Heart right ventricle (tissue), 16 donors: Measurements from ENCODE around the gene JAKMIP1. TPM values are rescaled to one million over a fixed set of nuclear protein-coding genes. Genes with fewer than 3 reads are reported as not detected.

Source experiments
- ATAC-seq, 8 donors: fragments of 200-7000 bp; cut with Tn5 transposase; one replicate each; pipeline ENCODE4 v1.9.1; 2020; ENCODE audit warnings: mild to moderate bottlenecking in 8 of 8, moderate library complexity in 8 of 8, moderate number of reproducible peaks in 1 of 8
- DNase-seq, 2 donors: peaks; one replicate each; pipeline ENCODE4 v3.0.0-alpha.2; 2020
- H3K27ac ChIP-seq, 10 donors: fragments of 200-600 bp; sonication (generic) in 2 of 10; one replicate each; pipeline versions ENCODE4 v1.5.0 to v1.8.0; 2020 to 2022; ENCODE audit warnings: mild to moderate bottlenecking in 3 of 10
- H3K27me3 ChIP-seq, 7 donors: fragments of 200-600 bp; one replicate each; pipeline ENCODE4 v1.8.0; 2021 to 2022; ENCODE audit warnings: mild to moderate bottlenecking in 2 of 7
- H3K36me3 ChIP-seq, 9 donors: fragments of 200-600 bp; sonication (generic) in 1 of 9; one replicate each; pipeline versions ENCODE4 v1.5.0 to v1.8.0; 2020 to 2022; ENCODE audit warnings: mild to moderate bottlenecking in 2 of 9
- H3K4me1 ChIP-seq, 9 donors: fragments of 200-600 bp; sonication (generic) in 1 of 9; one replicate each; pipeline versions ENCODE4 v1.5.0 to v1.8.0; 2020 to 2022; ENCODE audit warnings: mild to moderate bottlenecking in 4 of 9
- H3K4me3 ChIP-seq, 10 donors: fragments of 200-600 bp; sonication (generic) in 2 of 10; one replicate each; pipeline versions ENCODE4 v1.5.0 to v1.8.0; 2020 to 2022; ENCODE audit warnings: mild to moderate bottlenecking in 7 of 10, moderate library complexity in 2 of 10
- H3K9me3 ChIP-seq, 11 donors: fragments of 200-600 bp in 10 of 11; sonication (generic) in 2 of 11; one replicate each; pipeline versions ENCODE4 v1.5.0 to v1.8.0; 2013 to 2022; ENCODE audit warnings: mild to moderate bottlenecking in 2 of 11, control low read depth in 1 of 11, moderate library complexity in 1 of 11
- WGBS, 2 donors: extraction: QIAGEN DNeasy Blood & Tissue Kit; methylation state at CpG; one replicate each; pipeline ENCODE4 v1.1.7; 2013; ENCODE audit warnings: inconsistent platforms in 1 of 2; 5-methylcytosine and 5-hydroxymethylcytosine counted together
- intact Hi-C, 10 donors: fragments of 100-400 bp; cut with DNase I; formaldehyde crosslinking; loops; one replicate each; pipeline versions ENCODE4 v1.11.1 to v1.14.2; 2022
- polyA plus RNA-seq, 2 donors: library from polyadenylated mRNA; stranded (reverse); fragments of 200-250 nt; gene quantifications; one replicate each; pipeline ENCODE4 v1.2.3, GENCODE V29; 2013
- total RNA-seq, 10 donors: library from RNA; stranded (reverse); fragmentation: NEBNext Ultra II Directional in 3 of 10; extraction: Animal tissue kit (Norgen Biotek cat#: 25700) in 3 of 10; gene quantifications; one replicate each; pipeline versions ENCODE4 v1.2.1 to v1.2.4, GENCODE V29; 2021 to 2023
- TF ChIP-seq, protein P1 (sequence below), 9 donors: fragments of 200-600 bp; sonication (generic) in 2 of 9; IDR thresholded peaks; one replicate each; pipeline versions ENCODE4 v1.5.0 to v1.8.0; 2021 to 2022; ENCODE audit warnings: antibody characterized with exemption in 9 of 9, mild to moderate bottlenecking in 5 of 9, moderate library complexity in 1 of 9
- donor health status: Arrhythmogenic right ventricular cardiomyopathy.
- donor health status: ischemic (EF 13 %, LVEDD 7.1; RV severe dilation, severe dysfunction).
- donor health status: healthy with polysubstance abuse.
- donor health status: DM: no; HTN: yes; CAD: no.
- donor health status: DM: no; HTN: no; CAD: no.
- donor health status: ischemic (EF 25% LVEDD 6.9; RV normal size, moderate dysfunction).
- donor health status: ischemic (EF 25% LVEDD 5.7; RV mildly dilated, moderate dysfunction).
- donor health status: healthy.
- donor health status: DM: yes; HTN: yes; CAD: no.
- donor health status: Ischemic cardiomyopathy.
- donor health status: ischemic (EF 35%, LVEDD 5.7; RV mildly dilated, moderate dysfunction).
- donor health status: nonischemic (EF 11% LVEDD 7.7; RV severe dilation, severe dysfunction).
- donor health status: DM: yes; HTN: yes; CAD: no.
- donor health status: PGD.
- donor health status: ischemic (EF 29% LVEDD 5.4; RV normal size, mild dysfunction).
- donor health status: nonischemic (EF 23%, LVEDD 6.1; RV moderate dilation, normal function).

The JAKMIP1 gene
- total and polyA plus RNA-seq, 12 donors = 0.04 to 0.76 (median 0.14) TPM; not detected in 8

DNA sequence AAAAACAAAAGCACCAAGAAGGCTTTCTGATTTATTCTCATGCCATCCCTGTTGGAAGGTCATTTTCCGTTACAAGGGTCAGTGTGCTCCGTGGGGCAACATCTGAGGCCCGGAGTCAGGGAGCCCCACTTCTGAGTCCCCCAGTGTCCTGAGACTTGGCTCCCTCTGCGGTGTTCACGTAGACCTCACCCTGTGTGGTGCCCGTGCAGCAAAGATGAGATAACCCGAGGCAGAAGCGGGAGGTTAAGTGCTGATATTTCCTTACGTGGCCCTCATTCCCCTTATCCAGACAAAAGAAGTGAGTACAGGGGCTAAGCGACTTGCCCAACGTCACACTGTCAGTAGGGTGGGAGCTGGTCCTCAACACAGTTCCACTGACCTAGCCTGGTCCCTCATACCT is 3.5 kb downstream of the JAKMIP1 start:
- 59 to 70% methylated on average over 11 of the region's 11 CpGs for WGBS, 2 donors
- H3K9me3 ChIP-seq = peaks cover 0 to 8% (median 0%) of the 10 kb centered on the region in 11 donors
- no peaks in the 10 kb centered on the region for H3K36me3 ChIP-seq
- peaks cover 28 to 85% (median 84%) of the 10 kb centered on the region in 7 donors for H3K27me3 ChIP-seq
- H3K27ac ChIP-seq = no peak overlapping the region
- ATAC-seq (no peak), DNase-seq (no peak)
- intact Hi-C loops = loop anchor here in 1 of 10 donors (10.0 kb wide), 1 partner anchor 632 kb away; no protein-coding TSS in a partner anchor
- H3K4me3 ChIP-seq = no peak overlapping the region
- peaks cover 0 to 18% (median 10%) of the 10 kb centered on the region in 9 donors for H3K4me1 ChIP-seq
- TF ChIP-seq, protein P1, sequence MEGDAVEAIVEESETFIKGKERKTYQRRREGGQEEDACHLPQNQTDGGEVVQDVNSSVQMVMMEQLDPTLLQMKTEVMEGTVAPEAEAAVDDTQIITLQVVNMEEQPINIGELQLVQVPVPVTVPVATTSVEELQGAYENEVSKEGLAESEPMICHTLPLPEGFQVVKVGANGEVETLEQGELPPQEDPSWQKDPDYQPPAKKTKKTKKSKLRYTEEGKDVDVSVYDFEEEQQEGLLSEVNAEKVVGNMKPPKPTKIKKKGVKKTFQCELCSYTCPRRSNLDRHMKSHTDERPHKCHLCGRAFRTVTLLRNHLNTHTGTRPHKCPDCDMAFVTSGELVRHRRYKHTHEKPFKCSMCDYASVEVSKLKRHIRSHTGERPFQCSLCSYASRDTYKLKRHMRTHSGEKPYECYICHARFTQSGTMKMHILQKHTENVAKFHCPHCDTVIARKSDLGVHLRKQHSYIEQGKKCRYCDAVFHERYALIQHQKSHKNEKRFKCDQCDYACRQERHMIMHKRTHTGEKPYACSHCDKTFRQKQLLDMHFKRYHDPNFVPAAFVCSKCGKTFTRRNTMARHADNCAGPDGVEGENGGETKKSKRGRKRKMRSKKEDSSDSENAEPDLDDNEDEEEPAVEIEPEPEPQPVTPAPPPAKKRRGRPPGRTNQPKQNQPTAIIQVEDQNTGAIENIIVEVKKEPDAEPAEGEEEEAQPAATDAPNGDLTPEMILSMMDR (IDR thresholded peaks at IDR 0.05) = no peak

DNA sequence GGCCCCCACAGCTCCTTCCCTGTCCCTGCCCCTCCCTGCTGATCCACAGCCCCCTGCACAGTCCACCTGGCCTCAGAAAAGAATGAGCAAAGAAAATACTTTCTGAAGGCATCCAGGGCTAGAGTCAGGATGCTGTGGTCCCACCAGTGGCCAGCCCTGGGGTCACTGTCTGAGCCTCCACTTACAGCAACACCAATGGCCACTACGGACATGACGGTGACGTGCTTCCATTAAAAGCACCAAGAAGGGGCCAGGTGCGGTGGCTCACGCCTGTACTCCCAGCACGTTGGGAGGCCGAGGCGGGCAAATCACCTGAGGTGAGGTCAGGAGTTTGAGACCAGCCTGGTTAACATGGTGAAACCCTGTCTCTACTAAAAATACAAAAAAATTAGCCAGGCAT is 4.0 kb downstream of the JAKMIP1 start:
- DNase-seq = no peak
- Histone ChIP-seq H3K4me1 (peaks cover 0 to 18% (median 10%) of the 10 kb centered on the region in 9 donors), H3K36me3 (no peaks in the 10 kb centered on the region), H3K27me3 (peaks cover 28 to 88% (median 84%) of the 10 kb centered on the region in 7 donors), H3K27ac (no peak overlapping the region), H3K9me3 (peaks cover 0 to 2% (median 0%) of the 10 kb centered on the region in 11 donors), H3K4me3 (no peak overlapping the region)
- TF ChIP-seq, protein P1 (IDR thresholded peaks at IDR 0.05) = no peak
- no peak for ATAC-seq
- 79 to 86% methylated on average over 8 of the region's 8 CpGs for WGBS, 2 donors
- intact Hi-C loops = loop anchor here in 1 of 10 donors (10.0 kb wide), 1 partner anchor 632 kb away; no protein-coding TSS in a partner anchor

DNA sequence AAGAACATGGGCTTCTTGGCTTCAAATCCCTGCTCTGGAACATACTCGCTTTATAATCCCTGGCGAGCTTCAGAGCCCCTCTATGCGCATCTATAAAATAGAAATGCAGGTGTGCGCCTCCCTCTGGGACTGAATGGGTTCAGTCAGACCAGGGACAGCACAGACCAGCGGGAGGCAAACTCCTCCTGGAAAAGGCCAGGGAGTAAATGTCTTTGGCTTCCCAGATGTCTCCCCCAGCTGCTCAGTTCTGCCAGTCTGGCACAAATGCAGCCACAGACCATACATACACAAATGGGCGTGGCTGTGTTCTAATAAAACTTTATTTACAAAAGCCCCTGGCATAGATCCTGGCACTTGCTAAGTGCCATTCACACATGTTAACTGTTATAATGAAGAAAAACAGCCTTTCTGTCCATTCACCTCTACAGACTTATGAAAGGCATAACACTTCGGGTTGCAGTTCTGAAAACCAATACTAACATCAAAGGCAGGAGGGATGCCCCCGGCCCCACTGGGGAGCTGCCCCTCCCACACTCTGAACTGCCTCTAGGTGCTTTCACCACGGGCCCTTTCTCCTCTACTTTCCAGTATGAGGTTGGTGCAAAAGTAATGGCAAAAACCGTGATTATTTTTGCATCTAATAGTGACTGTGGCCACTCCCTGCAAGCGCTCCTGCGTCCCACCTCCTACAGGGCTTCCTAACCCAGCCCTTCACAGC is 4.6 kb downstream of the JAKMIP1 start:
- no peak for DNase-seq
- no peaks in the 10 kb centered on the region for H3K36me3 ChIP-seq
- peaks cover 0 to 18% (median 10%) of the 10 kb centered on the region in 9 donors for H3K4me1 ChIP-seq
- no peak for ATAC-seq
- intact Hi-C loops = loop anchor here in 1 of 10 donors (10.0 kb wide), 1 partner anchor 631 kb away; no protein-coding TSS in a partner anchor
- H3K27me3 ChIP-seq = peaks cover 28 to 91% (median 80%) of the 10 kb centered on the region in 7 donors
- WGBS, 2 donors = 60 to 62% methylated on average over 12 of the region's 12 CpGs
- no peak overlapping the region for H3K27ac ChIP-seq
- TF ChIP-seq, protein P1 (IDR thresholded peaks at IDR 0.05) = no peak
- no peaks in the 10 kb centered on the region for H3K9me3 ChIP-seq
- H3K4me3 ChIP-seq = no peak overlapping the region

DNA sequence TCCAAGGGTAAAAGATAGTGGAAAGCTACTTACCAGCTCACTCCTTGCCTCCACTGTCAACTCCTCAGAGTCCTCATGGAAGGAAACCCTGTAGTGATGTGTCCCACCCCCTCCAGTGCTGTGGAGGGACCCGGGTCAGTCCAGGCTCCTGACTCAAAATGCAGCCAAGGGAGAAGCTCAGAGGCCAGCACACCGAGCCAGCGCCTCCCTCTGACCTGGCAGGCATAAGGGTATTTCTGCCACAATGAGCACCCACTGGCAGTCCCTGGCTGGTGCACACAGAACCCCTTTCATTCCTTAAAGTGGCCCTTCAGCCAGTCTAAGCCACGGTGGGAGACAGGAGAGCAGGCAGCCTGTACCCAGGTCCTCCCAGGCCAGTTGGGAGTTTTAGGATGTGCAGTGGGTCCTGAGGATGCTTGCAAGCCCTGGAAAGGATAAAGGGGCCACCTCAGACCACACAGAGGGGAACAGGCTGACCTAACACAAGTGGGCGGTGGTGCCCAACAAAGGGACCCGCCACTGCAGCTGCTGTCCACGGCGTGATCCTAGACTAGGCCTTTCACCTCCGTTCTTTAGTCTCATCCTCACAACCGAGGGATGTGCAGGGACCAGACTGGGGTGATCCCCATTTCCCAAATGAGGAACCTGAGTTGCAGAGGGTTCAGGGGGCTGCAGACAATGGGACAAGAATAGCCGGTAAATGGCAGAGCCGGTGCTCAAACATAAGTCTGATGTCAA is 5.7 kb downstream of the JAKMIP1 start:
- DNase-seq = no peak
- peaks cover 0 to 12% (median 6%) of the 10 kb centered on the region in 9 donors for H3K4me1 ChIP-seq
- H3K4me3 ChIP-seq = no peak overlapping the region
- peaks cover 22 to 90% (median 73%) of the 10 kb centered on the region in 7 donors for H3K27me3 ChIP-seq
- H3K27ac ChIP-seq = no peak overlapping the region
- 81 to 84% methylated on average over 12 of the region's 12 CpGs for WGBS, 2 donors
- intact Hi-C loops = loop anchor here in 1 of 10 donors (10.0 kb wide), 1 partner anchor 630 kb away; no protein-coding TSS in a partner anchor
- H3K36me3 ChIP-seq = no peaks in the 10 kb centered on the region
- TF ChIP-seq, protein P1 (IDR thresholded peaks at IDR 0.05) = no peak
- no peaks in the 10 kb centered on the region for H3K9me3 ChIP-seq
- no peak for ATAC-seq
